ENCODE results near the gene UVSSA.
"Not testable (repeated sequence)": the region's sequence is repeated elsewhere in the genome, so short reads cannot be mapped to it uniquely, and the experiment has no call there.

Gene UVSSA

DNA sequence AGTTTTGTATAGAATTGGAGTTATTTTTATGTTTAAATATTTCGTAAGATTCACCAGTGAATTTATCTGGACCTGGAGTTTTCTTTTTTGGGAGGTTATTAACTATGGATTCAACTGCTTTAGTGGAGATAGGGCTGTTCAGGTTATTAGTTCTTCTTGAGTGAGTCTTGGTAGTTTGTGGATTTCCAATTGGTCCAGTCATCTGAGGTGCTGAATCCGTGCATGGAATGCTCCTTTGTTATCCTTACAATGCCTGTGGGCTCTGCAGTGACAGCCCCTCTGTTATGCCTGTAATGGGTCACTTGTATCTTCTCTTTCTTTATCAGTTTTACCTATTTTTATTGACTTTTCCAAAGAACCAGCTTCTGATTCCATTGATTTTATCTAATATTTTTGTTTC, 74.6 kb downstream of the UVSSA start:
- no peak for DNase-seq (ENCODE audit: low read depth)

DNA sequence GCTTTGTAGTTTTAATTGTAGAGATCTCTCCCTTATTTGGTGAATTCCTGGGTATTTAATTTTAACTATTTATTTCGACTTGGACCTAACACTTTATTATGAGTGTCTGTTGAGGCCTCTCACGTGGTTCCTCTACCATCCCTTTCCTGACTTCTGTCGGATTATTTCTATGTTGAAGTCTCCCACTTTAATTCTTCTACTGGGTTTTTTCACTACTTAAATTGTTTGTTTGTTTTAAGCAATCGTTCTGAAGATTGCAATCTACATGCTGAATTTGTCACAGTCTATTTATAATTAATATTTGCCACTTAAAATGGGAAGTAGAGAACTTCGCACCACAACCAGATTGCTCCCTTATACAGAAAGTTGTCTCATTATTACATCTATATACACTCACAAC, 80.0 kb downstream of the UVSSA start:
- no peak for DNase-seq (ENCODE audit: low read depth)

DNA sequence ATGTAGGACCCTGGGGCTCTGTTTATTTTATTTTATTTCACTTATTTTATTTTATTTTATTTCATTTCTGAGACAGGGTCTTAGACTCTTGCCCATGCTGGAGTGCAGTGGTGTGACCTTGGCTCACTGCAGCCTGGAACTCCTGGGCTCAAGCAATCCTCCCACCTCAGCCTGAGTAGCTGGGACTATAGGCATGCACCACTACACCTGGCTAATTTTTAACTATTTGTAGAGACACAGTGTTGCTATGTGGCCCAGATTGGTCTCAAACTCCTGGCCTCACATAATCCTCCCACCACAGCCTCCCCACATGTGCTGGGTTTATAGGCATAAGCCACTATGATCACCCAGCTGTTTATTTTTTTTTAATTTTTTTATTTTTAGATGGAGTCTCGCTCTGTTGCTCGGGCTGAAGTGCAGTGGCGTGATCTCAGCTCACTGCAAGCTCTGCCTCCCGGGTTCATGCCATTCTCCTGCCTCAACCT, 96.7 kb downstream of the UVSSA start:
- not testable (repeated sequence) for DNase-seq (ENCODE audit: low read depth)

All from HS-27A (cell line).